GM12875 (cell line): ENCODE results near the gene SP110.
"Not testable (repeated sequence)": the region's sequence is repeated elsewhere in the genome, so short reads cannot be mapped to it uniquely, and the experiment has no call there.

Experiments used
- H3K4me3 ChIP-seq: one replicate; pipeline ENCODE4 v1.5.1; 2011; ENCODE audit warnings: low read depth, low read length, control low read depth
- CTCF ChIP-seq: IDR thresholded peaks from 2 replicates; pipeline ENCODE4 v1.5.1; 2011; ENCODE audit warnings: low read depth, mild to moderate bottlenecking, control low read depth, inconsistent platforms, low read length, moderate library complexity, borderline replicate concordance; ENCODE audit not compliant: insufficient read depth

SP110 gene

GRCh38 chr2:230225486-230225885 lies 5.7 kb upstream of the SP110 start, which contains the start of gene SP140:
Gene SP140 (plus strand): TSS chr2:230225736. CDS start chr2:230225845, 109 bp downstream.
- H3K4me3 ChIP-seq: peak within 1 kb of the TSS; percentile 50
- peak; percentile 10; the same call in 1 of the 2 replicates for TF ChIP-seq CTCF

- no peak for TF ChIP-seq CTCF
- H3K4me3 ChIP-seq: no peak overlapping the region
Measured at GRCh38 chr2:230224458-230224857, 4.7 kb upstream of the SP110 start.

GRCh38 chr2:230222829-230223228 lies 3.0 kb upstream of the SP110 start:
- not testable (repeated sequence) for H3K4me3 ChIP-seq

GRCh38 chr2:230221493-230221892 lies 1.7 kb upstream of the SP110 start:
- no peak for TF ChIP-seq CTCF
- no peak overlapping the region for H3K4me3 ChIP-seq

- H3K4me3 ChIP-seq: peak overlapping the region; percentile 60
- no peak for TF ChIP-seq CTCF
Measured at GRCh38 chr2:230220347-230220969, 674 bp upstream of the SP110 start.

GRCh38 chr2:230218421-230218820 lies 1.4 kb downstream of the SP110 start:
- TF ChIP-seq CTCF: no peak
- peak overlapping the region; percentile 60 for H3K4me3 ChIP-seq

- H3K4me3 ChIP-seq: peak overlapping the region; percentile 60
- no peak for TF ChIP-seq CTCF
Measured at GRCh38 chr2:230217424-230217823, 2.4 kb downstream of the SP110 start.
